SK-N-SH (cell line): ENCODE results near the gene CLSTN2. TPM values are rescaled to one million over a fixed set of nuclear protein-coding genes. Genes with fewer than 3 reads are reported as not detected.

Source experiments
- CTCF ChIA-PET: fragments of 300-600, 350-600 bp; formaldehyde crosslinking; extraction: SDS; loops from one replicate; lab custom pipeline; 2021; lab: Yijun Ruan, JAX
- POLR2A ChIA-PET: fragments of 350-600 bp; sonication (Branson Sonifier 250); formaldehyde crosslinking; extraction: SDS; loops from one replicate; lab custom pipeline; 2020; ENCODE audit warnings: antibody characterized with exemption, inconsistent platforms; lab: Yijun Ruan, JAX
- DNase-seq: peaks from one replicate; pipeline ENCODE4 v3.0.0; 2012
- H2AFZ ChIP-seq: fragments of 200-600 bp; sonication (generic); 2 replicates; pipeline ENCODE4 v1.8.1; 2016; ENCODE audit warnings: antibody characterized with exemption, mild to moderate bottlenecking, low read depth
- H3F3A ChIP-seq: fragments of 200-600 bp; sonication (generic); replicated peaks from 2 replicates; pipeline ENCODE3; 2016; ENCODE audit warnings: antibody characterized with exemption, mild to moderate bottlenecking; ENCODE audit not compliant: insufficient read depth
- H3K27ac ChIP-seq, 2 experiments: fragments of 200-500 bp in 1 of 2; fragments of 200-600 bp in 1 of 2; sonication (Bioruptor generic) in 1 of 2; sonication (generic), shearing (Covaris generic) in 1 of 2; 2 replicates each; pipeline versions ENCODE4 v1.5.1 to v1.6.1; 2014 to 2016; ENCODE audit warnings: low read depth in 2 of 2, inconsistent platforms in 1 of 2, low read length in 1 of 2, mild to moderate bottlenecking in 1 of 2, mixed read lengths in 1 of 2
- H3K27me3 ChIP-seq: fragments of 200-600 bp; sonication (generic), shearing (Covaris generic); 2 replicates; pipeline ENCODE4 v1.6.1; 2016; ENCODE audit warnings: mixed run types; ENCODE audit not compliant: insufficient read depth
- H3K36me3 ChIP-seq, 2 experiments: fragments of 200-500 bp in 1 of 2; fragments of 200-600 bp in 1 of 2; sonication (Bioruptor generic) in 1 of 2; sonication (generic) in 1 of 2; replicated peaks in 1 of 2; 2 replicates each; pipeline versions ENCODE3 to v1.5.1; 2014 to 2016; ENCODE audit warnings: low read length in 1 of 2, mild to moderate bottlenecking in 1 of 2; ENCODE audit not compliant: insufficient read depth in 2 of 2, control insufficient read depth in 1 of 2
- H3K4me1 ChIP-seq, 2 experiments: fragments of 200-500 bp in 1 of 2; fragments of 200-600 bp in 1 of 2; sonication (Bioruptor generic) in 1 of 2; sonication (generic), shearing (Covaris generic) in 1 of 2; 2 replicates each; pipeline versions ENCODE4 v1.5.1 to v1.6.1; 2014 to 2016; ENCODE audit warnings: low read depth in 1 of 2, low read length in 1 of 2, mixed run types in 1 of 2; ENCODE audit not compliant: insufficient read depth in 2 of 2, control insufficient read depth in 1 of 2
- H3K4me2 ChIP-seq: fragments of 200-600 bp; sonication (generic), shearing (Covaris generic); 2 replicates; pipeline ENCODE4 v1.6.1; 2017; ENCODE audit warnings: mixed run types
- H3K4me3 ChIP-seq, 2 experiments: fragments of 200-500 bp in 1 of 2; fragments of 200-600 bp in 1 of 2; sonication (Bioruptor generic) in 1 of 2; sonication (generic), shearing (Covaris generic) in 1 of 2; 2 replicates each; pipeline versions ENCODE4 v1.5.1 to v1.8.1; 2014 to 2016; ENCODE audit warnings: low read depth in 2 of 2, inconsistent platforms in 1 of 2, low read length in 1 of 2, mild to moderate bottlenecking in 1 of 2, mixed read lengths in 1 of 2, moderate library complexity in 1 of 2
- H3K79me2 ChIP-seq: fragments of 200-600 bp; sonication (generic); 2 replicates; pipeline ENCODE4 v1.8.1; 2017; ENCODE audit warnings: mild to moderate bottlenecking; ENCODE audit not compliant: insufficient read depth
- H3K9ac ChIP-seq: fragments of 200-600 bp; sonication (generic); 2 replicates; pipeline ENCODE4 v1.6.1; 2017; ENCODE audit warnings: mixed run types
- H3K9me2 ChIP-seq: fragments of 200-600 bp; sonication (generic); 2 replicates; pipeline ENCODE4 v1.6.1; 2017; ENCODE audit warnings: mixed run types
- H3K9me3 ChIP-seq: fragments of 200-600 bp; sonication (generic); 2 replicates; pipeline ENCODE4 v1.6.1; 2017; ENCODE audit warnings: mixed run types, mild to moderate bottlenecking, moderate library complexity
- H4K20me1 ChIP-seq: fragments of 200-600 bp; sonication (generic); 2 replicates; pipeline ENCODE4 v1.6.1; 2017; ENCODE audit warnings: mild to moderate bottlenecking, mixed run types; ENCODE audit not compliant: insufficient read depth
- ELF1 ChIP-seq: IDR thresholded peaks from 2 replicates; pipeline ENCODE4 v1.4.0; 2012
- FOSL2 ChIP-seq: IDR thresholded peaks from 2 replicates; pipeline ENCODE4 v1.4.0; 2012; ENCODE audit warnings: low read depth, mild to moderate bottlenecking, moderate library complexity, borderline replicate concordance
- FOXJ3 ChIP-seq: sonication (generic); formaldehyde crosslinking; IDR thresholded peaks from 2 replicates; pipeline ENCODE4 v1.5.1; 2020; ENCODE audit warnings: mild to moderate bottlenecking, missing genetic modification reagents
- GATA2 ChIP-seq: sonication (generic); formaldehyde crosslinking; IDR thresholded peaks from 2 replicates; pipeline ENCODE4 v1.5.0; 2020; ENCODE audit warnings: mild to moderate bottlenecking, missing genetic modification reagents
- JUND ChIP-seq: IDR thresholded peaks from 2 replicates; pipeline ENCODE4 v1.4.0; 2012
- MXI1 ChIP-seq: IDR thresholded peaks from 2 replicates; pipeline ENCODE4 v1.6.1; 2012; ENCODE audit warnings: mild to moderate bottlenecking, low read depth, low read length, improper control_type of control experiment
- PBX3 ChIP-seq: IDR thresholded peaks from 2 replicates; pipeline ENCODE4; 2012
- REST ChIP-seq: IDR thresholded peaks from 2 replicates; pipeline ENCODE4 v1.6.1; 2012; ENCODE audit warnings: mild to moderate bottlenecking, low read depth, low read length, moderate library complexity
- RFX5 ChIP-seq: IDR thresholded peaks from 2 replicates; pipeline ENCODE4 v1.6.1; 2012; ENCODE audit warnings: mild to moderate bottlenecking, improper control_type of control experiment, low read length
- RXRA ChIP-seq: IDR thresholded peaks from 2 replicates; pipeline ENCODE4 v1.4.0; 2012; ENCODE audit warnings: low read depth, mild to moderate bottlenecking, borderline replicate concordance
- SIN3A ChIP-seq: IDR thresholded peaks from 2 replicates; pipeline ENCODE4 v1.6.1; 2012; ENCODE audit warnings: low read depth, mild to moderate bottlenecking, low read length, moderate library complexity, borderline replicate concordance
- TAF1 ChIP-seq: IDR thresholded peaks from 2 replicates; pipeline ENCODE4 v1.6.1; 2012; ENCODE audit warnings: low read depth, mild to moderate bottlenecking, low read length, moderate library complexity, borderline replicate concordance
- TEAD4 ChIP-seq: IDR thresholded peaks from 2 replicates; pipeline ENCODE4 v1.4.0; 2012; ENCODE audit warnings: mild to moderate bottlenecking, borderline replicate concordance; ENCODE audit not compliant: insufficient read depth
- YY1 ChIP-seq: IDR thresholded peaks from 2 replicates; pipeline ENCODE4 v1.4.0; 2012; ENCODE audit warnings: low read depth, mild to moderate bottlenecking
- WGBS: methylation state at CpG from one replicate; pipeline ENCODE4 v1.1.6; 2017; ENCODE audit warnings: low lambda C conversion rate; 5-methylcytosine and 5-hydroxymethylcytosine counted together
- polyA plus RNA-seq, 3 experiments: library from polyadenylated mRNA; depleted of rRNA; stranded (reverse); fragments of >200 nt; gene quantifications; 2 replicates each; pipeline ENCODE4 v1.2.3, GENCODE V29; 2012
- TF ChIP-seq, protein P1 (sequence below): fragments of 200-600 bp; sonication (generic); IDR thresholded peaks from 2 replicates; pipeline ENCODE4 v1.6.1; 2017; ENCODE audit warnings: antibody characterized with exemption, mild to moderate bottlenecking, moderate library complexity
- TF ChIP-seq, protein P2 (sequence below): fragments of 150-350 bp; IDR thresholded peaks from 2 replicates; pipeline ENCODE4 v1.6.1; 2017; ENCODE audit warnings: antibody characterized with exemption, low read length, low read depth, borderline replicate concordance
- TF ChIP-seq, protein P3 (sequence below): IDR thresholded peaks from 2 replicates; pipeline ENCODE4 v1.4.0; 2012; ENCODE audit warnings: low read depth, borderline replicate concordance

CLSTN2 gene
- polyA plus RNA-seq, 1 of the 3 experiments (the other 2 are of a cell fraction) = 0.02 TPM

DNA sequence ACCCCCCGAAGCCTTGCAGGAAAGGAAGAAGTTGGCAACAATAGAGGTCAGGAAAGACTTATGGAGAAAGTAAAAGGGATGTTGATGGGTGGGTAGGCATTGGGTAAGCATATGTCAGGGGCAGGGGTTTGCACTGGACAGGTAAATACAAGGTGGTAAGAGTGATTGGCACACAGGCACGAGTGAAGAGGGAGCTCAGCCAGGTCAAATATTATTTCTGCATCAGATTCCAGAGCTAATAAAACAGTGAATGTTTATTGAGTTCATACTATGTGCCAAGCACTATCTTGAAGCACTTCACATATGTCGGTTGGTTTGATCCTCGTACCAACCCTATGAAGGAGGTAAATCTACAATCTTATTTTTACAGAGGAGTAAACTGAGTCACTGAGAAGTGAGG, 6.6 kb downstream of the CLSTN2 start:
- no peaks in the 10 kb centered on the region; a peak in 1 of 4 replicates for H3K4me1 ChIP-seq
- no peaks in the 10 kb centered on the region for H3K36me3 ChIP-seq
- H3K9ac ChIP-seq = no peak overlapping the region
- no peak overlapping the region for H2AFZ ChIP-seq
- DNase-seq = no peak
- H3F3A ChIP-seq = no peaks in the 10 kb centered on the region
- no peak overlapping the region for H3K4me3 ChIP-seq
- ChIA-PET POLR2A (no interaction called here), CTCF (interaction anchor here (0.6 to 1.8 kb wide), 2 partner anchors 10 to 249 kb away, joined by 3 to 7 read pairs; no protein-coding TSS in a partner anchor)
- H3K27ac ChIP-seq = no peak overlapping the region
- H3K9me3 ChIP-seq = no peaks in the 10 kb centered on the region
- no peak overlapping the region for H3K4me2 ChIP-seq
- H3K79me2 ChIP-seq = no peaks in the 10 kb centered on the region
- no peaks in the 10 kb centered on the region for H3K9me2 ChIP-seq
- no peaks in the 10 kb centered on the region for H4K20me1 ChIP-seq
- WGBS = 33% methylated on average over 4 of the region's 4 CpGs
- TF ChIP-seq ELF1 (no peak), FOSL2 (no peak), MXI1 (no peak), TEAD4 (no peak), YY1 (no peak), SIN3A (no peak), REST (no peak)
- TF ChIP-seq, protein P1, sequence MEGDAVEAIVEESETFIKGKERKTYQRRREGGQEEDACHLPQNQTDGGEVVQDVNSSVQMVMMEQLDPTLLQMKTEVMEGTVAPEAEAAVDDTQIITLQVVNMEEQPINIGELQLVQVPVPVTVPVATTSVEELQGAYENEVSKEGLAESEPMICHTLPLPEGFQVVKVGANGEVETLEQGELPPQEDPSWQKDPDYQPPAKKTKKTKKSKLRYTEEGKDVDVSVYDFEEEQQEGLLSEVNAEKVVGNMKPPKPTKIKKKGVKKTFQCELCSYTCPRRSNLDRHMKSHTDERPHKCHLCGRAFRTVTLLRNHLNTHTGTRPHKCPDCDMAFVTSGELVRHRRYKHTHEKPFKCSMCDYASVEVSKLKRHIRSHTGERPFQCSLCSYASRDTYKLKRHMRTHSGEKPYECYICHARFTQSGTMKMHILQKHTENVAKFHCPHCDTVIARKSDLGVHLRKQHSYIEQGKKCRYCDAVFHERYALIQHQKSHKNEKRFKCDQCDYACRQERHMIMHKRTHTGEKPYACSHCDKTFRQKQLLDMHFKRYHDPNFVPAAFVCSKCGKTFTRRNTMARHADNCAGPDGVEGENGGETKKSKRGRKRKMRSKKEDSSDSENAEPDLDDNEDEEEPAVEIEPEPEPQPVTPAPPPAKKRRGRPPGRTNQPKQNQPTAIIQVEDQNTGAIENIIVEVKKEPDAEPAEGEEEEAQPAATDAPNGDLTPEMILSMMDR = no peak
- no peaks in the 10 kb centered on the region for H3K27me3 ChIP-seq

DNA sequence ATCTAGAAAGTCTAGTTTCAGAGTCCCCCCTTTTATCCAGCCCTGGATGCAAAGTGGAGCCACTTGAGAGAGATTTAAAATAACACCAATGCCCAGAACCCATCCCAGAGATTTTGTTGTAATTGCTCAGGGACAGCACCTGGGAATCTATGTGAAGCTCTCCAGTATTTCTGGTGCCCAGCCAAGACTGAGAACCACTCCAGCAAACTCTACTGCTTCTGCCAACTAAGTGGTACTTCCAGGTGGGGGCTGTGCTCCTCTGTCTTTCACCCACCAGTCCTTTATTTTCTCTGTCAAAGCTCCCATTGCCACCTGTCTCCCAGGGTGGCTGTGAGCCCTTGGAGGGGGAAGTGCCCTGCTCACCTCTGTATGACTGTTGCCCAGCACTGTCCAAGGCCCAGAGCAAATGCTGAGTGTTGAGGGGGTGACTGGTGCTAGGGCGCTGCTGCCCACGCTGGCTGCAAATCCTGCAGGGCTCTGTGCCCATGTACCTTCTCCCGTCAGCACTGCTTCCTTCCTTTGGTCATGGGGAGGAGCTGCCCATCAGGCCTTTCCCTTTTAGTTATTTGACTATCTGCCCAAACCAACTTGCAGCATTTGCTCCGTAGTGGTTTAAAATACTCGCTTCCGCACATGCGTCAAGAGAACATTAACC, 9.4 kb downstream of the CLSTN2 start:
- no peak overlapping the region for H3K4me2 ChIP-seq
- H3K9me2 ChIP-seq = no peaks in the 10 kb centered on the region
- DNase-seq = no peak
- POLR2A ChIA-PET = no interaction called here
- no peaks in the 10 kb centered on the region for H3K36me3 ChIP-seq
- H4K20me1 ChIP-seq = no peaks in the 10 kb centered on the region
- CTCF ChIA-PET = interaction anchor here (1.2 kb wide), 1 partner anchor 516 kb away, joined by 4 read pairs; no protein-coding TSS in a partner anchor
- H3K4me1 ChIP-seq = no peaks in the 10 kb centered on the region; a peak in 1 of 4 replicates
- WGBS = 75% methylated on average over 7 of the region's 7 CpGs
- no peaks in the 10 kb centered on the region for H3K79me2 ChIP-seq
- H3K9ac ChIP-seq = no peak overlapping the region
- no peak overlapping the region for H3K27ac ChIP-seq
- no peaks in the 10 kb centered on the region for H3F3A ChIP-seq
- H3K9me3 ChIP-seq = no peaks in the 10 kb centered on the region
- no peaks in the 10 kb centered on the region for H3K27me3 ChIP-seq
- H3K4me3 ChIP-seq = no peak overlapping the region
- H2AFZ ChIP-seq = no peak overlapping the region
- no peak for TF ChIP-seq SIN3A
- no peak for TF ChIP-seq TAF1
- TF ChIP-seq GATA2 = no peak
- no peak for TF ChIP-seq MXI1
- no peak for TF ChIP-seq TEAD4
- TF ChIP-seq RFX5 = no peak
- no peak for TF ChIP-seq FOXJ3 (CRISPR knock-in tag)
- TF ChIP-seq RXRA = no peak
- TF ChIP-seq PBX3 = no peak
- TF ChIP-seq, protein P2, sequence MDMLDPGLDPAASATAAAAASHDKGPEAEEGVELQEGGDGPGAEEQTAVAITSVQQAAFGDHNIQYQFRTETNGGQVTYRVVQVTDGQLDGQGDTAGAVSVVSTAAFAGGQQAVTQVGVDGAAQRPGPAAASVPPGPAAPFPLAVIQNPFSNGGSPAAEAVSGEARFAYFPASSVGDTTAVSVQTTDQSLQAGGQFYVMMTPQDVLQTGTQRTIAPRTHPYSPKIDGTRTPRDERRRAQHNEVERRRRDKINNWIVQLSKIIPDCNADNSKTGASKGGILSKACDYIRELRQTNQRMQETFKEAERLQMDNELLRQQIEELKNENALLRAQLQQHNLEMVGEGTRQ = no peak
- TF ChIP-seq, protein P3, sequence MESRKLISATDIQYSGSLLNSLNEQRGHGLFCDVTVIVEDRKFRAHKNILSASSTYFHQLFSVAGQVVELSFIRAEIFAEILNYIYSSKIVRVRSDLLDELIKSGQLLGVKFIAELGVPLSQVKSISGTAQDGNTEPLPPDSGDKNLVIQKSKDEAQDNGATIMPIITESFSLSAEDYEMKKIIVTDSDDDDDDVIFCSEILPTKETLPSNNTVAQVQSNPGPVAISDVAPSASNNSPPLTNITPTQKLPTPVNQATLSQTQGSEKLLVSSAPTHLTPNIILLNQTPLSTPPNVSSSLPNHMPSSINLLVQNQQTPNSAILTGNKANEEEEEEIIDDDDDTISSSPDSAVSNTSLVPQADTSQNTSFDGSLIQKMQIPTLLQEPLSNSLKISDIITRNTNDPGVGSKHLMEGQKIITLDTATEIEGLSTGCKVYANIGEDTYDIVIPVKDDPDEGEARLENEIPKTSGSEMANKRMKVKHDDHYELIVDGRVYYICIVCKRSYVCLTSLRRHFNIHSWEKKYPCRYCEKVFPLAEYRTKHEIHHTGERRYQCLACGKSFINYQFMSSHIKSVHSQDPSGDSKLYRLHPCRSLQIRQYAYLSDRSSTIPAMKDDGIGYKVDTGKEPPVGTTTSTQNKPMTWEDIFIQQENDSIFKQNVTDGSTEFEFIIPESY = no peak
- TF ChIP-seq JUND = no peak
